Keratinocyte (primary cell): Measurements from ENCODE around the gene GARIN5B. TPM values are rescaled to one million over a fixed set of nuclear protein-coding genes. Genes with fewer than 3 reads are reported as not detected.

Experiments used
- DNase-seq: peaks from one replicate; pipeline ENCODE4 v3.0.0-alpha.2; 2011; ENCODE audit warnings: low read depth, missing footprints, low spot score
- FAIRE-seq: peaks from 2 replicates; lab custom pipeline; 2011; peaks lifted over from hg19 to GRCh38; lab: Jason Lieb, UNC
- H2AFZ ChIP-seq: 2 replicates; pipeline ENCODE4 v1.6.0; 2012; ENCODE audit warnings: low read length, control low read depth, inconsistent platforms; ENCODE audit not compliant: control insufficient read depth
- H3K27ac ChIP-seq: 2 replicates; pipeline ENCODE4 v1.5.1; 2011; ENCODE audit warnings: low read length; ENCODE audit not compliant: control insufficient read depth, insufficient read depth
- H3K27me3 ChIP-seq: 3 replicates; pipeline ENCODE4 v1.6.0; 2011; ENCODE audit warnings: low read length; ENCODE audit not compliant: control insufficient read depth, insufficient read depth; ENCODE audit errors: extremely low read depth
- H3K36me3 ChIP-seq, 2 experiments: 2 replicates in 1 of 2; 3 replicates in 1 of 2; pipeline ENCODE4 v1.5.1; 2011; ENCODE audit warnings: low read length in 2 of 2, mild to moderate bottlenecking in 1 of 2; ENCODE audit not compliant: control insufficient read depth in 2 of 2, insufficient read depth in 2 of 2; ENCODE audit errors: extremely low read depth in 1 of 2
- H3K4me1 ChIP-seq: 3 replicates; pipeline ENCODE4 v1.5.1; 2011; ENCODE audit warnings: low read length; ENCODE audit not compliant: control insufficient read depth, insufficient read depth; ENCODE audit errors: extremely low read depth
- H3K4me2 ChIP-seq: 3 replicates; pipeline ENCODE4 v1.6.0; 2011; ENCODE audit warnings: low read depth, low read length; ENCODE audit not compliant: control insufficient read depth, insufficient read depth; ENCODE audit errors: extremely low read depth
- H3K4me3 ChIP-seq, 3 experiments: fragments of 200-600 bp in 1 of 3; sonication (generic) in 1 of 3; 2 replicates in 2 of 3; 3 replicates in 1 of 3; pipeline ENCODE4 v1.5.1; 2011 to 2016; ENCODE audit warnings: low read length in 3 of 3, mild to moderate bottlenecking in 3 of 3, control low read depth in 2 of 3, inconsistent platforms in 1 of 3, low read depth in 1 of 3, mixed read lengths in 1 of 3, mixed run types in 1 of 3, moderate library complexity in 1 of 3; ENCODE audit not compliant: control insufficient read depth in 2 of 3, insufficient read depth in 2 of 3; ENCODE audit errors: extremely low read depth in 1 of 3
- H3K79me2 ChIP-seq: 2 replicates; pipeline ENCODE4 v1.6.0; 2012; ENCODE audit warnings: low read length; ENCODE audit not compliant: control insufficient read depth, insufficient read depth
- H3K9ac ChIP-seq: 3 replicates; pipeline ENCODE4 v1.6.0; 2011; ENCODE audit warnings: low read length; ENCODE audit not compliant: control insufficient read depth, insufficient read depth; ENCODE audit errors: extremely low read depth
- H3K9me1 ChIP-seq: 3 replicates; pipeline ENCODE4 v1.6.0; 2011; ENCODE audit warnings: low read length; ENCODE audit not compliant: control insufficient read depth, insufficient read depth; ENCODE audit errors: extremely low read depth
- H3K9me3 ChIP-seq: 2 replicates; pipeline ENCODE4 v1.5.1; 2012; ENCODE audit warnings: low read depth, low read length; ENCODE audit not compliant: control insufficient read depth
- H4K20me1 ChIP-seq: 3 replicates; pipeline ENCODE4 v1.6.0; 2011; ENCODE audit warnings: low read length; ENCODE audit not compliant: control insufficient read depth, insufficient read depth; ENCODE audit errors: extremely low read depth
- CTCF ChIP-seq, 3 experiments: IDR thresholded peaks in 1 of 3; conservative IDR thresholded peaks in 1 of 3; optimal IDR thresholded peaks in 1 of 3; 2 replicates in 2 of 3; 3 replicates in 1 of 3; pipeline versions ENCODE3 to v1.5.1; 2011; ENCODE audit warnings: low read length in 3 of 3, mild to moderate bottlenecking in 3 of 3, moderate library complexity in 2 of 3, control low read depth in 1 of 3, inconsistent platforms in 1 of 3; ENCODE audit not compliant: insufficient read depth in 2 of 3; ENCODE audit errors: extremely low read depth in 1 of 3
- EZH2 ChIP-seq: IDR thresholded peaks from one replicate; pipeline ENCODE4 v1.6.1; 2012; ENCODE audit warnings: inconsistent platforms, mild to moderate bottlenecking, low read length, moderate library complexity
- dilution Hi-C: fragments of 300-500 bp; cut with MboI; formaldehyde crosslinking; loops from one replicate; pipeline ENCODE4 v1.7.0; 2020; ENCODE audit warnings: low sequenced_read_pairs; ENCODE audit not compliant: extremely low pct_ligation_motif_present
- polyA plus RNA-seq, 5 experiments: library from polyadenylated mRNA; depleted of rRNA in 3 of 5; stranded (reverse) in 3 of 5; stranded (forward) in 1 of 5; unstranded in 1 of 5; fragments of >200 nt; gene quantifications; 1 replicate in 1 of 5; 2 replicates in 3 of 5; 3 replicates in 1 of 5; pipeline versions ENCODE4 v1.2.1 to v1.2.3, GENCODE V29; 2011 to 2012; ENCODE audit warnings: missing spikeins in 2 of 5, low read depth in 1 of 5, low replicate concordance in 1 of 5

The GARIN5B gene
- polyA plus RNA-seq, 1 donor (not counting 4 experiments of a cell fraction or from before 2014, with no cell fraction given): not detected

- H3K4me3 ChIP-seq: no peak overlapping the region
- no peaks in the 10 kb centered on the region for H3K9me1 ChIP-seq
- DNase-seq (no peak), FAIRE-seq (no peak)
- H3K9ac ChIP-seq: no peak overlapping the region
- peaks cover 26% of the 10 kb centered on the region for H3K79me2 ChIP-seq
- H4K20me1 ChIP-seq: peaks cover 5% of the 10 kb centered on the region
- dilution Hi-C loops: no loop called here
- H3K36me3 ChIP-seq: peaks cover 23 to 28% of the 10 kb centered on the region in 2 experiments
- peaks cover 5% of the 10 kb centered on the region for H3K4me1 ChIP-seq
- no peak overlapping the region for H3K27ac ChIP-seq
- no peak overlapping the region for H3K4me2 ChIP-seq
- no peaks in the 10 kb centered on the region for H3K9me3 ChIP-seq
- no peak overlapping the region for H2AFZ ChIP-seq
- no peaks in the 10 kb centered on the region for H3K27me3 ChIP-seq
- TF ChIP-seq EZH2 (no peak), CTCF (optimal IDR thresholded peaks at IDR 0.05 in 1 of 3, IDR thresholded peaks at IDR 0.05 in 1 of 3, conservative IDR thresholded peaks at IDR 0.05 in 1 of 3; ENCODE audit: extremely low read depth in 1 of 3, insufficient read depth in 2 of 3, low read length in 3 of 3) (no peak)
Measured at GRCh38 chr19:55400281-55401087, 37.4 kb upstream of the GARIN5B start.

GRCh38 chr19:55398200-55398925 lies 35.3 kb upstream of the GARIN5B start:
- H3K4me3 ChIP-seq: no peak overlapping the region
- no peaks in the 10 kb centered on the region for H3K9me1 ChIP-seq
- no peaks in the 10 kb centered on the region for H3K27me3 ChIP-seq
- no peak for FAIRE-seq
- H3K27ac ChIP-seq: no peak overlapping the region
- peaks cover 2% of the 10 kb centered on the region for H4K20me1 ChIP-seq
- DNase-seq: no peak
- H3K4me2 ChIP-seq: no peak overlapping the region
- TF ChIP-seq EZH2: no peak
- TF ChIP-seq CTCF (optimal IDR thresholded peaks at IDR 0.05 in 1 of 3, IDR thresholded peaks at IDR 0.05 in 1 of 3, conservative IDR thresholded peaks at IDR 0.05 in 1 of 3; ENCODE audit: extremely low read depth in 1 of 3, insufficient read depth in 2 of 3, low read length in 3 of 3): no peak
- dilution Hi-C loops: no loop called here
- H3K9ac ChIP-seq: no peak overlapping the region
- no peak overlapping the region for H2AFZ ChIP-seq
- peaks cover 18 to 19% of the 10 kb centered on the region in 2 experiments for H3K36me3 ChIP-seq
- no peaks in the 10 kb centered on the region for H3K9me3 ChIP-seq
- peaks cover 4% of the 10 kb centered on the region for H3K4me1 ChIP-seq
- peaks cover 12% of the 10 kb centered on the region for H3K79me2 ChIP-seq
